ENCODE results near the gene LMTK2.

DNA sequence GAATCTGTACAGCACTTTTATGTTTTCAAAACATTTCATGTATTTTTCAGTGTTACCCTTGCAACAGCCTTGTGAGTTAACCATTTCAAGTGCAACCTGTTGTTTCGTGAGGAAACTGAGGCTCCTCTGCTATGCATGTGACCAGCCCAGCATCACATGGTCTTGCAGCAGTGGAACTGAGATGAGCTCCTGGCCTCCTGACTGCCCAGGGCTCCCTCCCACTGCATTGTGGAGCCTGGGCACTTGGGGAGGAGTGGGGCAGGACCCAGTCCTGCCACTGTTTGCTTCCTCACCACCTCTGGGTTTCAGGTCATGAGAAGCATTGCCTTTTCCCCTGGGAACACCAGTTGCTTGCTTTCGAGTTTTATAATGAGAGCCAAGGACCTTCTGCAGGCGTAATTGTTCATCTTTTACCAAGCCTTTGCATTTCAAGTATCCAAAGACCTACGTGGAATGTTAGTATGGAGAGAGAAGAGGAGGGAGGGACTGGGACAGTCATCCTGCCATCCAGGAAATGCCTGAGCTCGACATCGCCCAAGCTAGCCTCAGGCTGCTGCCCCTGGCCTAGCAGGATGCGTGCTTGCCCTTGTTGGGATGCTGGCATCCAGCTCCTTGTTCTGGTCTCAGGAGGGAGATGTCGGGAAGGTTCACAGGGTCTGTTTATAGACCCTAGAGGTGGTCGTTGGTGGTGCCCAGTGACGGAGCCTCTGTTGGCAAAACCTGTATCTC, 72.3 kb downstream of the LMTK2 start:
- TF ChIP-seq, protein P1, sequence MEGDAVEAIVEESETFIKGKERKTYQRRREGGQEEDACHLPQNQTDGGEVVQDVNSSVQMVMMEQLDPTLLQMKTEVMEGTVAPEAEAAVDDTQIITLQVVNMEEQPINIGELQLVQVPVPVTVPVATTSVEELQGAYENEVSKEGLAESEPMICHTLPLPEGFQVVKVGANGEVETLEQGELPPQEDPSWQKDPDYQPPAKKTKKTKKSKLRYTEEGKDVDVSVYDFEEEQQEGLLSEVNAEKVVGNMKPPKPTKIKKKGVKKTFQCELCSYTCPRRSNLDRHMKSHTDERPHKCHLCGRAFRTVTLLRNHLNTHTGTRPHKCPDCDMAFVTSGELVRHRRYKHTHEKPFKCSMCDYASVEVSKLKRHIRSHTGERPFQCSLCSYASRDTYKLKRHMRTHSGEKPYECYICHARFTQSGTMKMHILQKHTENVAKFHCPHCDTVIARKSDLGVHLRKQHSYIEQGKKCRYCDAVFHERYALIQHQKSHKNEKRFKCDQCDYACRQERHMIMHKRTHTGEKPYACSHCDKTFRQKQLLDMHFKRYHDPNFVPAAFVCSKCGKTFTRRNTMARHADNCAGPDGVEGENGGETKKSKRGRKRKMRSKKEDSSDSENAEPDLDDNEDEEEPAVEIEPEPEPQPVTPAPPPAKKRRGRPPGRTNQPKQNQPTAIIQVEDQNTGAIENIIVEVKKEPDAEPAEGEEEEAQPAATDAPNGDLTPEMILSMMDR (IDR thresholded peaks at IDR 0.05), result no peak
- no peak for TF ChIP-seq POLR2A (IDR thresholded peaks at IDR 0.05)
